ENCODE measurements around the gene ADPRM.

DNA sequence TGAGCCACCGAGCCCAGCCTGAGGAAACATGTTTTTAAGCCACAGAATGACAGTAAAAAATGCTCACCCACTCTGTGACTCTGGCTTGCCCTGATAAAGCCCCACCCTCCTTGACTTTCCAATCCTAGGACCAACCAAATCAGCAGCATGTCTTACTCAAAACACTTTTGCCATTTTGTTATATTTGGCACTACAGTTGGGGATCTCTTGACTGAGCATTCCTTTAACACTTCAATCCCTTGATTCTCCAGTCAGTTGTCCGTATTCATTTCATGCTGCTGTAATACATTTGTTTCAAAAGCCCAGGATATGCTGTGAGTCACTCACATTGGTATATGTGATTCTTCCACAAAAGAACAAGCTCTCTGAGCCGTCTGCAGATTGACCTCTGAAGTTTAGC lies 48.4 kb upstream of the ADPRM start:
- TF ChIP-seq, protein P1, sequence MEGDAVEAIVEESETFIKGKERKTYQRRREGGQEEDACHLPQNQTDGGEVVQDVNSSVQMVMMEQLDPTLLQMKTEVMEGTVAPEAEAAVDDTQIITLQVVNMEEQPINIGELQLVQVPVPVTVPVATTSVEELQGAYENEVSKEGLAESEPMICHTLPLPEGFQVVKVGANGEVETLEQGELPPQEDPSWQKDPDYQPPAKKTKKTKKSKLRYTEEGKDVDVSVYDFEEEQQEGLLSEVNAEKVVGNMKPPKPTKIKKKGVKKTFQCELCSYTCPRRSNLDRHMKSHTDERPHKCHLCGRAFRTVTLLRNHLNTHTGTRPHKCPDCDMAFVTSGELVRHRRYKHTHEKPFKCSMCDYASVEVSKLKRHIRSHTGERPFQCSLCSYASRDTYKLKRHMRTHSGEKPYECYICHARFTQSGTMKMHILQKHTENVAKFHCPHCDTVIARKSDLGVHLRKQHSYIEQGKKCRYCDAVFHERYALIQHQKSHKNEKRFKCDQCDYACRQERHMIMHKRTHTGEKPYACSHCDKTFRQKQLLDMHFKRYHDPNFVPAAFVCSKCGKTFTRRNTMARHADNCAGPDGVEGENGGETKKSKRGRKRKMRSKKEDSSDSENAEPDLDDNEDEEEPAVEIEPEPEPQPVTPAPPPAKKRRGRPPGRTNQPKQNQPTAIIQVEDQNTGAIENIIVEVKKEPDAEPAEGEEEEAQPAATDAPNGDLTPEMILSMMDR (IDR thresholded peaks at IDR 0.05) = no peak
- TF ChIP-seq, protein P2, sequence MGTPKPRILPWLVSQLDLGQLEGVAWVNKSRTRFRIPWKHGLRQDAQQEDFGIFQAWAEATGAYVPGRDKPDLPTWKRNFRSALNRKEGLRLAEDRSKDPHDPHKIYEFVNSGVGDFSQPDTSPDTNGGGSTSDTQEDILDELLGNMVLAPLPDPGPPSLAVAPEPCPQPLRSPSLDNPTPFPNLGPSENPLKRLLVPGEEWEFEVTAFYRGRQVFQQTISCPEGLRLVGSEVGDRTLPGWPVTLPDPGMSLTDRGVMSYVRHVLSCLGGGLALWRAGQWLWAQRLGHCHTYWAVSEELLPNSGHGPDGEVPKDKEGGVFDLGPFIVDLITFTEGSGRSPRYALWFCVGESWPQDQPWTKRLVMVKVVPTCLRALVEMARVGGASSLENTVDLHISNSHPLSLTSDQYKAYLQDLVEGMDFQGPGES (IDR thresholded peaks at IDR 0.05; ENCODE audit: low read depth, low read length) = no peak
- TF ChIP-seq SMC3 (IDR thresholded peaks at IDR 0.05; ENCODE audit: low read depth, low read length) (no peak), EP300 (IDR thresholded peaks at IDR 0.05; ENCODE audit: borderline replicate concordance in 1 of 2, low read depth in 1 of 2, low read length in 1 of 2) (no peak), POLR2AphosphoS5 (IDR thresholded peaks at IDR 0.05; ENCODE audit: low read depth, low read length) (no peak), RCOR1 (IDR thresholded peaks at IDR 0.05; ENCODE audit: low read length) (no peak)
